ENCODE results near the gene PGAM5. TPM values are rescaled to one million over a fixed set of nuclear protein-coding genes. Genes with fewer than 3 reads are reported as not detected.

PGAM5 gene
- total RNA-seq, result 28.1 and 34.6 TPM in 2 replicates

DNA sequence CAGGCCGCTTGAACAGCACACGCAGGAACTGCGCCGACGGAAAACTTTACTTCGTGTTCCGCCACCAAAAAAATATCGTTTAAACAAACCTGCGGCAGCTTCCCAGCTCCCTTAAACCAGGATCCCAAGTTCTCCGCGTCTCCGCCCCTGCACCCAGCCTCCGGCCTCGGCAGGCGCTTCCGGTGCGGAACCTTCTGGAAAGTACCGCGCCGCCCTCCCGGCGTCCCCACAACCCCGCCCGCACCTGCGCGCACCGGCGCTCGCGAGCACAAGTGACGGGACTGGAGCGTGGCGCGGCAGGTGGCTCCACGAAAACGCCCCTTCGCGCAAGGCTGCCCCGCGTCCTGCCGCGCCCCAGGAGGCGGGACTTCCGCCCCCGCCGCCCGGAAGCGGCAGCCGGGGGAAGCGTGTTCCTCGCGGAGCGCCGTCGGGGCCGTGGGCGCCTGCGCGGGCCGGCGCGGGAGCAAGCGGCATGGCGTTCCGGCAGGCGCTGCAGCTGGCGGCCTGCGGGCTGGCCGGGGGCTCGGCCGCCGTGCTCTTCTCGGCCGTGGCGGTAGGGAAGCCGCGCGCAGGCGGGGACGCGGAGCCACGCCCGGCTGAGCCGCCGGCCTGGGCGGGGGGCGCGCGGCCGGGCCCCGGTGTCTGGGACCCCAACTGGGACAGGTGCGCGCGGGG lies at the start of gene PGAM5:
Gene PGAM5, plus strand, starts transcription at position 438 of the 675 bp plus-strand sequence. Its CDS starts 35 bp downstream, at position 473.

DNA sequence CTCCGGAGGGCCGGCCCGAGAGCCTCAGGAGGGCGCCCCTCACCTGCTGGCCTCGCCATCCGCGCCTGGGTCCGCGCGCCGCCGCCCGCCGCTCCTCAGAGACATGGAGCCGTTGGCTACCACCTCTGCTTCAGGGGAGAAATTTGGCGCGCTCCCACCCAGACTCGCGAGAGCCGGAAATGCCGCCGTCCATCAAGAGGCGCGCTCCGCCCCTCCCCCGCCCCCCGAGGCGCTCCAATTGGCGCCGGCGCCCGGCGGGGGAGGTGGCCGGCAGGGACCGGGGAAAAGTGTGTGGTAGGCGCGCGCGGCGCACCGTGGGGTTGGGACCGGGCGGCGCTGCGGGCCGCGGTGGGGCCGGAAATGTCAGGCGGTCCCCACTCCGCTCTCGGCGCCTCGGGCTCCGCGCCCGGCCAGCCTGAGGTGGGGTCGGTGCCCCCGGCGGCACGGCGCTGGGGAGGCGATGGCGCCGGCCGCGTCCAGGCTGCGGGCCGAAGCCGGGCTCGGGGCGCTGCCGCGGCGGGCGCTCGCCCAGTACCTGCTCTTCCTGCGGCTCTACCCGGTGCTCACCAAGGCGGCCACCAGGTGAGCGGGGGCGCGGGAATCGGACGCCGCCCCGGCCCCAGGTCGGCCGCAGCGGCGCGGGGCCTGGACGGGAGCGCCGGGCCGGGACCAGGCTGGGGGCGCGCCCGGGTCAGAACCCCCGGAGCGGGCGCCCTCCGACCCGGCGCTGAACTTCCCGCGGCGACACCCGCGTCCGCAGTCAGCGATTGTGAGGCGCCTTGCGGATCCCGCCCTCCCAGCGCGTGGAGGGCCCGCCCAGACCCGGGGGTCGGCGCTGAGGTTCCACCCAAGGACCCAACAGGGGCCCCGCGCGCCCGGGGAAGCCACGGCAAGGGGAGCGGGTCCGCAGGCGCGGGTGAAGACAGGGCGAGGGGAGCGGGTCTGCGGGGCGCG lies 23.2 kb upstream of the PGAM5 start, which contains the start of the genes POLE and PXMP2:
Gene POLE, minus strand, starts transcription at position 132 of the 954 bp plus-strand sequence. Its CDS starts 27 bp downstream, at position 105.
Gene PXMP2, plus strand, starts transcription at position 377 of the 954 bp plus-strand sequence. Its CDS starts 84 bp downstream, at position 461.

DNA sequence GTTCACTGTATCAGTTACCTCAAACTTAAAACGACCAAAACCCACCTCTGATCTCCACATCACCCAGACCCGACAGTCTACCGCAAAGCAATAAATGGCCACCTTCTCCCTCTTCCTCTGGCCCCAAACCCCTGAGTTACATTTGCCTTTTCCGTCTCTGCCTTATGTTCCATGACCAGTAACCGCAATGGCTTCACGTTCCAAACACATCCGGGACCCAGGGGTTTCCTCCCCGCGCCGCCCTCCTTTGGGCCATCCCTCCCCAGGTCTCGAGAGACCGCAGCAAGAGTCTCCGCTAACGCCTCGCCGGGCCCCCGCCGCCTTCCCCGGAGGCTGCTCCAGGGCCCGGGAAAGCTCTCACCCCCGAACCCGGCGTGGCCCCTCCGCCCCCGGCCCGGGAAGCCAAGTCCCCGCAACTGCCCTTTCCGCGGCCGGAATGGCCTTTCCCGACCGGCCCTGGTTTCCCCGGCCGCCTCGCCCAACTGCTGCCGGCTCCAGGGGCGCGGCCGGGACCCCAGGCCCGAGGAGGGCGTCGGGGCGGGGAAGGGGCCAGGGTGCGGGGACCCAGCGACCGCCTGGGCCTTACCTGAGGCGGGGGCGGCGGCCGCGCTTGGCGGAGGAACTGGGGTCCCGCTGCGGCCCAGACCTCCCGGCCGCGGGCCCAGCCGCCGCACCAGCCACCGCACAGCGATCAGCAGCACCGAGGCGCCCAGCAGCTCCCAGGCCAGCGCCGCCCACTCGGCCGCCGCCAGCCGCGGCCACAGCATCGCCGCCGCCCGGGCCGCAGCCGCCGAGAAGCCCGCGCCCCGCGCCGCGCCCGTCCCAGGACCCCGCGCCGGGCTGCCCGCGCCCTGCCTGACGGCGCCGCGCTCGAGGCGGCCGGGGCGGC lies 50.6 kb downstream of the PGAM5 start, which contains the start of gene ANKLE2:
Gene ANKLE2, minus strand, starts transcription at position 801 of the 889 bp plus-strand sequence. Its CDS starts 34 bp downstream, at position 767.

Other genes with a start within 250 kb of the PGAM5 start
- gene FBRSL1, start 220.7 kb upstream of the PGAM5 start, total RNA-seq, result 2.0 and 3.3 TPM in 2 replicates
- gene LRCOL1, start 100.3 kb upstream of the PGAM5 start, total RNA-seq, result 4.6 and 20.0 TPM in 2 replicates
- gene P2RX2, start 92.1 kb upstream of the PGAM5 start, total RNA-seq, result not detected in 2 replicates
- gene POLE, start 23.5 kb upstream of the PGAM5 start, total RNA-seq, result 25.3 and 30.3 TPM in 2 replicates
- gene PXMP2, start 23.3 kb upstream of the PGAM5 start, total RNA-seq, result 25.4 and 35.2 TPM in 2 replicates
- 34.0 and 38.1 TPM in 2 replicates for gene ANKLE2, start 51.0 kb downstream of the PGAM5 start, total RNA-seq
- gene GOLGA3, start 118.0 kb downstream of the PGAM5 start, total RNA-seq, result 57.8 and 69.5 TPM in 2 replicates
- 26.5 and 33.5 TPM in 2 replicates for gene CHFR, start 176.8 kb downstream of the PGAM5 start, total RNA-seq
- 3.9 and 4.1 TPM in 2 replicates for gene ZNF605, start 245.5 kb downstream of the PGAM5 start, total RNA-seq

All from dermis lymphatic vessel endothelial cell (primary cell).